T-helper 17 cell (primary cell): ENCODE measurements around the gene DHRS3. TPM values are rescaled to one million over a fixed set of nuclear protein-coding genes. Genes with fewer than 3 reads are reported as not detected.
"Not testable (repeated sequence)": the region's sequence is repeated elsewhere in the genome, so short reads cannot be mapped to it uniquely, and the experiment has no call there.

Source experiments
- ATAC-seq: fragments of 150-1000 bp; cut with Tn5 transposase; 2 replicates; pipeline ENCODE4 v1.10.0; 2021; ENCODE audit warnings: mild to moderate bottlenecking, moderate library complexity
- DNase-seq, 3 donors: peaks; one replicate each; pipeline versions ENCODE4 v3.0.0 to v3.0.0-alpha.2; 2020 to 2021
- H3K9me3 ChIP-seq: one replicate; pipeline ENCODE4 v1.7.0; 2013; ENCODE audit warnings: low read length, mild to moderate bottlenecking; ENCODE audit not compliant: control insufficient read depth, poor library complexity, severe bottlenecking
- H3K27ac Mint-ChIP-seq: one replicate; pipeline ENCODE4 v1.8.0; 2022; ENCODE audit warnings: mild to moderate bottlenecking, moderate library complexity, mixed read lengths
- H3K27me3 Mint-ChIP-seq: one replicate; pipeline ENCODE4 v1.8.0; 2022; ENCODE audit warnings: mixed read lengths
- H3K36me3 Mint-ChIP-seq: one replicate; pipeline ENCODE4 v1.8.0; 2022; ENCODE audit warnings: low read depth, mixed read lengths
- H3K4me1 Mint-ChIP-seq: one replicate; pipeline ENCODE4 v1.8.0; 2022; ENCODE audit warnings: mild to moderate bottlenecking, mixed read lengths
- H3K4me3 Mint-ChIP-seq: one replicate; pipeline ENCODE4 v1.8.0; 2022; ENCODE audit warnings: mild to moderate bottlenecking, moderate library complexity, mixed read lengths
- total RNA-seq, 4 donors: library from RNA in 2 of 4; stranded (reverse) in 2 of 4; gene quantifications; one replicate each; pipeline ENCODE4 v1.2.3 and lab custom pipeline; 2022 to 2026

Gene DHRS3
- total RNA-seq, 2 donors from 2014 or later = 31.0 to 38.3 TPM

DNA sequence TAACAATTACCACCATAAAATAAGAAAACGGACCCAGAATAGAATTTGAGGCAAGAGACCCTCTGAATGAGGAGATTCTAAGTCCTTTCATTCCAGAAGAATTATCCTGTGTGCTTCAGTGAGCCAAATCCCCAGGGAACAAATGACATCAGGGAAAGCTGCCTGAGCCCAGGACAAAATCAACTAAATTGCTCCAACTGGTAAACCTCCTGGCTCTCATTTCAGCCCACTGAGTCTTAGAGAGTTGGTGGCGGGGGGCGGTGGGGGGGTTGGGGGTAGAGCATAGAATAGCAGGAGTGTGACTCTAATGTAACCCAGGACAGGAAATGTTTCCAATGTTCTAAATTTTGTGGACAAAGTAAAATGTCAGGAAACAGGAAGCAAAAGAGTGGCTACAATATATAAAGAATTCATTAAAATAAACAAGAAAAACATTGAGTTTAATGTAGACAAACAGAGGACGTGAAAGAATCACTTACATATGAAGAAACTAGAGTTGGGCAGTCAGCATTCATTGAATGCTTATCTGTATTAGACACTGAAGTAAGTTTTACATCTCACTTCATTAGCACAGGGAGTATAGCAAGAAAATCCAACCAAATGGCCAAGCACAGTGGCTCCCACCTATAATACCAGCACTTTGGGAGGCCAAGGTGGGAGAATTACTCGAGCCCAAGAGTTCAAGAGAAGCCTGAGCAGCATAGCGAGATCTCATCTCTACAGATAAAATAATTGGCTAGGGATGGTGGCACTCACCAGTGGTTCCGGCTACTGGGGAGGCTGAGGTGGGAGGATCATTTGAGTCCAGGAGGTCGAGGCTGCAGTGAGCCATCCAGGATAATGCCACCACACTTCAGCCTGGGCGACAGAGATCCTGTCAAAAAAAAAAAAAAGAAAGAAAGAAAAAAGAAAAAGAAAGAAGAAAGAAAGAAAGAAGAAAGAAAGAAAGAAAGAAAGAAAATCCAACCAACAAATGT lies 75.1 kb downstream of the DHRS3 start:
- Mint-ChIP-seq H3K4me1 (peaks cover 9% of the 10 kb centered on the region), H3K4me3 (no peak overlapping the region), H3K27me3 (peaks cover 6% of the 10 kb centered on the region), H3K27ac (no peak overlapping the region), H3K36me3 (no peaks in the 10 kb centered on the region)
- DNase-seq (no peak), ATAC-seq (no peak)
- no peaks in the 10 kb centered on the region for H3K9me3 ChIP-seq

DNA sequence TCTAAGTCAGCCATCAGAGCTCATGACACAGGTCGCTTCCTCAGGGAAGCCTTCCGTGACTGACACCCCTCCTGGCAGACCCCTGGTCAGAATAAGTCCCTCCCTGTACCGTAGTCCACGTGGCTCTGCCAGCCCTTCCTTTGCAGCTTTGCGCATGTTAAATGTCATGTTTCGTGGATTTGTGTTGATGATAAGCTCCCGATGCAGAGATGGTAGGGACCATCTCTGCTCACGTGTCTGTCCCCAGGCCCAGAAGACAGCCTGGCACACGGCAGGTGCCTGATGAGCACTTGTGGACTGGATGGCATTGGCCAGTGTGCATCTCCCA lies 75.9 kb downstream of the DHRS3 start:
- ATAC-seq (no peak), DNase-seq (no peak)
- Mint-ChIP-seq H3K36me3 (peaks cover 1% of the 10 kb centered on the region), H3K4me3 (no peak overlapping the region), H3K27ac (no peak overlapping the region), H3K4me1 (peaks cover 7% of the 10 kb centered on the region), H3K27me3 (peaks cover 6% of the 10 kb centered on the region)
- H3K9me3 ChIP-seq = no peaks in the 10 kb centered on the region

DNA sequence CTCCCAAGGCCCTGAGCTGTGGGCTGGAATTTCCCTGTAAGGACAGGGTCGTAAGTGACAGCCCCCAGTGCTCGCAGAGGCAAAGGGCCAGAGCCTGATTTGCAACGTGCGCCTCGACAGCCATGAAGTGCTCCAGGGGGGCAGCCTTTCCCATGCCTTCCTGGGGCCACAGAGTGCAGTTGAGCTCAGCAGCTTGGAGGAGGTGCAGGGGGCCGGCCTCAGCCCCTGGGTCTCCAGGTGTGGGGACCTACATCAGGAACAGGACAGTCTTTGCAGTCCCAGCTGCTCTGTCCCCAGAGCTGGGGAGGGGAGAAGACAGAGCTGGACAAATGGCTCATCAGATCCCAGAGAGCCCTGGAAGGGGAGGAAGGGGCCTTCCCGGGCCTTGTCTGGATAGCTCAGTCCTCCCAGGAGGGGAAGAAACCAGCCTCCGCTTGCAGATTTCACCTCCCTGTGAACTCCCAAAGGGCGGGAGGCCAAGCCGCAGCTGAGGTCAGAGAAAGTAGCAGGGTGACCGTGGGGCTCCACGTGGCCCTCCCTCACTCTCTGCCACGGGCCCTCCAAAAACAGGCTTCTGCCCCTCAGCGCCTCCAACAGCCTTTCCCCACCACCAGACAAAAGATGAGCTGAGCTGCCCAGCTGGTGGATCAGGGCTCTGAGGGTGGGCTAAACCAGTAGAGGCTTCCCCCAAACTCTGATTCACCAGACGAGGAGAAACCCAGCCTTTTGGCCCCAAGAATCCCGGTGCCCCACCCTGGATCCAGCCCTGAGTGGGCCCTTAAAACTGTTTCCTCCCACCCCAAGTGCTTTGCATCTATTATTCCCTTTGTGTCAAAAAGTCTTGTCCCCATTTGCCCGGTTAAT lies 76.5 kb downstream of the DHRS3 start:
- H3K9me3 ChIP-seq = no peaks in the 10 kb centered on the region
- ATAC-seq = no peak
- no peak for DNase-seq
- Mint-ChIP-seq H3K27me3 (peaks cover 6% of the 10 kb centered on the region), H3K27ac (no peak overlapping the region), H3K4me1 (peaks cover 7% of the 10 kb centered on the region), H3K4me3 (no peak overlapping the region), H3K36me3 (peaks cover 3% of the 10 kb centered on the region)

GRCh38 chr1:12540580-12541273 lies 77.3 kb downstream of the DHRS3 start:
- H3K27ac Mint-ChIP-seq = no peak overlapping the region
- no peaks in the 10 kb centered on the region for H3K9me3 ChIP-seq
- H3K27me3 Mint-ChIP-seq = peaks cover 6% of the 10 kb centered on the region
- peaks cover 5% of the 10 kb centered on the region for H3K4me1 Mint-ChIP-seq
- peaks cover 6% of the 10 kb centered on the region for H3K36me3 Mint-ChIP-seq
- no peak overlapping the region for H3K4me3 Mint-ChIP-seq
- no peak for ATAC-seq
- DNase-seq = no peak

GRCh38 chr1:12539705-12540579 lies 78.1 kb downstream of the DHRS3 start:
- ATAC-seq (no peak), DNase-seq (no peak)
- no peak overlapping the region for H3K4me3 Mint-ChIP-seq
- H3K27me3 Mint-ChIP-seq = peaks cover 6% of the 10 kb centered on the region
- H3K36me3 Mint-ChIP-seq = peaks cover 6% of the 10 kb centered on the region
- H3K27ac Mint-ChIP-seq = no peak overlapping the region
- H3K4me1 Mint-ChIP-seq = peaks cover 5% of the 10 kb centered on the region
- H3K9me3 ChIP-seq = no peaks in the 10 kb centered on the region

DNA sequence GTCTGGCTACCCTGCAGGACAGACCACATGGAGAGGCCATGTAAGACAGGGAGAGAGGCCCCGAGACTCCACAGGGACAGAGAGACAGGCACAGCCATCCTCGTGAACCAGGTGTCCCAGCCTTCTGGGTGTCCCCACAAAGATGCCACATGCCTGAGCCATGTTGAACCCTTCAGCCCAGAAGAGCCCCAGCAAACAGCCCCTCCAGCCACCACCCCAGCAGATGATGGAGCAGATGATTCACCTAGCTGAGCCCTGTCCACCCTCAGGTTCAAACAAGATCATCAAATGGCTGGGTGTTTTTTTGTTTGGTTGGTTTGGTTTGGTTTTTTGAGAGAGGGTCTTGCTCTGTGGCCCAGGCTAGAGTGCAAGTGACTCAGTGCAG lies 78.7 kb downstream of the DHRS3 start:
- Mint-ChIP-seq H3K4me3 (no peak overlapping the region), H3K27ac (no peak overlapping the region), H3K4me1 (peaks cover 5% of the 10 kb centered on the region), H3K27me3 (peaks cover 6% of the 10 kb centered on the region), H3K36me3 (peaks cover 6% of the 10 kb centered on the region)
- ATAC-seq = no peak
- H3K9me3 ChIP-seq = no peaks in the 10 kb centered on the region
- DNase-seq = no peak

DNA sequence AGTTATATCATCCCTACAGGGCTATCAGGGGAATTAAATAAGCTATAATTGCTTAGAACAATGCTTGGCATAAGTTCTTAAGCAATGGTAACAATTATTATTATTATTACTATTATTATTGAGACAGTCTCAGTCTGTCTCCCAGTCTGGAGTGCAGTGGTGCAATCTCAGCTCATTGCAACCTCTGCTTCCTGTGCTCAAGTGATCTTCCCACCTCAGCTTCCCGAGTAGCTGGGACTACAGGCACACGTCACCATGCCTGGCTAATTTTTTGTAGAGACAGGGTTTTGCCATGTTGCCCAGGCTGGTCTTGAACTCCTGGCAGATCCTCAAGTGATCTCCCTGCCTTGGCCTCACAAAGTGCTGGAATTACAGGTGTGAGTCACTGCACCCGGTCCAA lies 79.5 kb downstream of the DHRS3 start:
- DNase-seq, H3K27me3 Mint-ChIP-seq, ATAC-seq, H3K4me3 Mint-ChIP-seq, H3K27ac Mint-ChIP-seq, H3K4me1 Mint-ChIP-seq, H3K36me3 Mint-ChIP-seq, H3K9me3 ChIP-seq: not testable (repeated sequence)

- no peak overlapping the region for H3K4me3 Mint-ChIP-seq
- ATAC-seq (no peak), DNase-seq (no peak)
Observed at GRCh38 chr1:12537906-12538461, 80.0 kb downstream of the DHRS3 start.

DNA sequence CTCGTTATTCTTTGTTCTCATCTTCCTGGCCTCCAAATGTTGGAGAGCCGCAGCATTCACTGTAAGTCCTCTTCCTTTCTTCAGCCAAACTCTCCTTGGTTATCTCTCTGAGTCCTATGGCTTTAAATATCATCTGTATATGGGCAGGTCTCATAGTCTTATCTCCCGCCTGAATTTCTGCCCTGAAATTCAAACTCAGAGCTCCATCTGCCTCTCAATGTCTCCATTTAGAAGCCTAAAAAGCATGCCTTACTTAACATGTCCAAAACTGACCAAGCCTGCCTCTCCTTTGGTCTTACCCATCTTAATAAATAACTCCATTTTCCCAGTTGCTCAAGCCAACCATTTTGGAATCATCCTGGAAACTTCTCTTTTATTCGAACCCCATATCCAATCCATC lies 80.7 kb downstream of the DHRS3 start:
- no peak overlapping the region for H3K4me3 Mint-ChIP-seq
- no peak overlapping the region for H3K27ac Mint-ChIP-seq
- H3K4me1 Mint-ChIP-seq = peaks cover 8% of the 10 kb centered on the region
- ATAC-seq (no peak), DNase-seq (no peak)
- H3K9me3 ChIP-seq = no peaks in the 10 kb centered on the region
- H3K36me3 Mint-ChIP-seq = peaks cover 6% of the 10 kb centered on the region
- H3K27me3 Mint-ChIP-seq = peaks cover 4% of the 10 kb centered on the region

More at GRCh38 chr1:12537906-12538461, 80.0 kb downstream of the DHRS3 start:
- H3K4me1 Mint-ChIP-seq = peaks cover 9% of the 10 kb centered on the region
- no peaks in the 10 kb centered on the region for H3K9me3 ChIP-seq
- peaks cover 6% of the 10 kb centered on the region for H3K27me3 Mint-ChIP-seq
- H3K36me3 Mint-ChIP-seq = peaks cover 6% of the 10 kb centered on the region
- H3K27ac Mint-ChIP-seq = no peak overlapping the region

- H3K4me1 Mint-ChIP-seq = peaks cover 5% of the 10 kb centered on the region
- peaks cover 6% of the 10 kb centered on the region for H3K36me3 Mint-ChIP-seq
- no peak overlapping the region for H3K27ac Mint-ChIP-seq
- no peaks in the 10 kb centered on the region for H3K27me3 Mint-ChIP-seq
- ATAC-seq (no peak), DNase-seq (no peak)
- no peak overlapping the region for H3K4me3 Mint-ChIP-seq
- H3K9me3 ChIP-seq = no peaks in the 10 kb centered on the region
Observed at GRCh38 chr1:12536023-12536639, 81.9 kb downstream of the DHRS3 start.

- H3K4me1 Mint-ChIP-seq = peaks cover 12% of the 10 kb centered on the region
- H3K36me3 Mint-ChIP-seq = peaks cover 6% of the 10 kb centered on the region
- ATAC-seq (no peak), DNase-seq (no peak)
- H3K9me3 ChIP-seq = no peaks in the 10 kb centered on the region
- H3K27ac Mint-ChIP-seq = no peak overlapping the region
- no peak overlapping the region for H3K4me3 Mint-ChIP-seq
- no peaks in the 10 kb centered on the region for H3K27me3 Mint-ChIP-seq
Observed at GRCh38 chr1:12532405-12533315, 85.3 kb downstream of the DHRS3 start.
